Activated naive CD4-positive, alpha-beta T cell treated with anti-CD3 and anti-CD28 coated beads, Interleukin-2, amount 50 U/mL, for 72 hours (primary cell): Measurements from ENCODE around the gene RRAD. TPM values are rescaled to one million over a fixed set of nuclear protein-coding genes. Genes with fewer than 3 reads are reported as not detected.
"Not testable (repeated sequence)": the region's sequence is repeated elsewhere in the genome, so short reads cannot be mapped to it uniquely, and the experiment has no call there.

Source experiments
- ATAC-seq, 2 donors: fragments of 150-1000 bp; cut with Tn5 transposase; 2 replicates each; pipeline ENCODE4 v1.10.0; 2021; ENCODE audit warnings: mild to moderate bottlenecking in 2 of 2, moderate library complexity in 2 of 2
- DNase-seq, 2 donors: peaks; one replicate each; pipeline ENCODE4 v3.0.0; 2021 to 2022; ENCODE audit warnings: low spot score in 2 of 2
- H3K27ac Mint-ChIP-seq, 2 donors: one replicate each; pipeline ENCODE4 v1.8.0; 2022; ENCODE audit warnings: mild to moderate bottlenecking in 2 of 2, mixed read lengths in 2 of 2
- H3K36me3 Mint-ChIP-seq, 2 donors: one replicate each; pipeline ENCODE4 v1.8.0; 2022; ENCODE audit warnings: mixed read lengths in 2 of 2
- H3K9me3 Mint-ChIP-seq, 2 donors: one replicate each; pipeline ENCODE4 v1.8.0; 2022; ENCODE audit warnings: mixed read lengths in 2 of 2
- total RNA-seq, 2 donors: library from RNA; stranded (reverse); gene quantifications; one replicate each; pipeline ENCODE4 v1.2.3, GENCODE V29; 2022

Gene RRAD
- total RNA-seq, 2 donors from 2014 or later, result 0.99 to 3.8 TPM

GRCh38 chr16:66900721-66901441, 24.5 kb downstream of the RRAD start:
- Mint-ChIP-seq H3K27ac (no peak overlapping the region), H3K36me3 (no peaks in the 10 kb centered on the region), H3K9me3 (no peaks in the 10 kb centered on the region)
- ATAC-seq, result no peak
- no peak for DNase-seq

- H3K27ac Mint-ChIP-seq, result no peak overlapping the region
- ATAC-seq, result no peak
- no peak for DNase-seq
- H3K36me3 Mint-ChIP-seq, result no peaks in the 10 kb centered on the region
- no peaks in the 10 kb centered on the region for H3K9me3 Mint-ChIP-seq
Observed at GRCh38 chr16:66899945-66900710, 25.2 kb downstream of the RRAD start.

GRCh38 chr16:66899310-66899944, 25.9 kb downstream of the RRAD start:
- peak overlapping the region; percentile 49 to 78 for H3K27ac Mint-ChIP-seq
- DNase-seq, result no peak
- no peak for ATAC-seq
- H3K9me3 Mint-ChIP-seq, result no peaks in the 10 kb centered on the region
- H3K36me3 Mint-ChIP-seq, result no peaks in the 10 kb centered on the region

- Mint-ChIP-seq H3K27ac (peak overlapping the region in 1 of 2 donors; percentile 49), H3K36me3 (no peaks in the 10 kb centered on the region), H3K9me3 (no peaks in the 10 kb centered on the region)
- ATAC-seq (no peak), DNase-seq (no peak)
Observed at GRCh38 chr16:66898933-66899309, 26.4 kb downstream of the RRAD start.

GRCh38 chr16:66898207-66898606, 27.1 kb downstream of the RRAD start:
- H3K27ac Mint-ChIP-seq, result no peak overlapping the region
- ATAC-seq (no peak), DNase-seq (no peak)
- no peaks in the 10 kb centered on the region for H3K36me3 Mint-ChIP-seq
- H3K9me3 Mint-ChIP-seq, result no peaks in the 10 kb centered on the region

GRCh38 chr16:66896682-66897081, 28.7 kb downstream of the RRAD start:
- ATAC-seq, H3K9me3 Mint-ChIP-seq, DNase-seq, H3K36me3 Mint-ChIP-seq, H3K27ac Mint-ChIP-seq: not testable (repeated sequence)

- Mint-ChIP-seq H3K27ac (peak overlapping the region in 1 of 2 donors; percentile 44), H3K9me3 (no peaks in the 10 kb centered on the region), H3K36me3 (no peaks in the 10 kb centered on the region)
- ATAC-seq, result no peak
- DNase-seq, result no peak
Observed at GRCh38 chr16:66895999-66896398, 29.3 kb downstream of the RRAD start.

GRCh38 chr16:66895689-66895979, 29.7 kb downstream of the RRAD start:
- H3K9me3 Mint-ChIP-seq, result no peaks in the 10 kb centered on the region
- ATAC-seq, result no peak
- peak overlapping the region in 1 of 2 donors; percentile 44 for H3K27ac Mint-ChIP-seq
- no peaks in the 10 kb centered on the region for H3K36me3 Mint-ChIP-seq
- no peak for DNase-seq

- Mint-ChIP-seq H3K27ac (no peak overlapping the region), H3K9me3 (no peaks in the 10 kb centered on the region), H3K36me3 (no peaks in the 10 kb centered on the region)
- peak in 1 of 2 donors; percentile 61 for DNase-seq
- ATAC-seq, result peak; percentile 88
Observed at GRCh38 chr16:66894948-66895688, 30.2 kb downstream of the RRAD start.

GRCh38 chr16:66894055-66894454, 31.3 kb downstream of the RRAD start:
- DNase-seq, result no peak
- H3K27ac Mint-ChIP-seq, result no peak overlapping the region
- no peaks in the 10 kb centered on the region for H3K36me3 Mint-ChIP-seq
- no peaks in the 10 kb centered on the region for H3K9me3 Mint-ChIP-seq
- no peak for ATAC-seq

- Mint-ChIP-seq H3K27ac (no peak overlapping the region), H3K36me3 (peaks cover 0 to 9% of the 10 kb centered on the region in 2 donors), H3K9me3 (no peaks in the 10 kb centered on the region)
Observed at GRCh38 chr16:66891797-66892196, 33.5 kb downstream of the RRAD start.

GRCh38 chr16:66891360-66891759, 34.0 kb downstream of the RRAD start:
- no peak for DNase-seq
- peak overlapping the region; percentile 22 to 41 for H3K27ac Mint-ChIP-seq
- H3K36me3 Mint-ChIP-seq, result peaks cover 0 to 9% of the 10 kb centered on the region in 2 donors
- H3K9me3 Mint-ChIP-seq, result no peaks in the 10 kb centered on the region
- ATAC-seq, result no peak

More at GRCh38 chr16:66891797-66892196, 33.5 kb downstream of the RRAD start:
- ATAC-seq (no peak), DNase-seq (no peak)

- peak overlapping the region in 1 of 2 donors; percentile 41 for H3K27ac Mint-ChIP-seq
- peaks cover 0 to 11% of the 10 kb centered on the region in 2 donors for H3K36me3 Mint-ChIP-seq
- DNase-seq, result no peak
- no peak for ATAC-seq
- H3K9me3 Mint-ChIP-seq, result no peaks in the 10 kb centered on the region
Observed at GRCh38 chr16:66890799-66891198, 34.5 kb downstream of the RRAD start.

GRCh38 chr16:66889622-66890021, 35.7 kb downstream of the RRAD start:
- DNase-seq (no peak), ATAC-seq (no peak)
- Mint-ChIP-seq H3K9me3 (no peaks in the 10 kb centered on the region), H3K27ac (no peak overlapping the region), H3K36me3 (peaks cover 9 to 21% of the 10 kb centered on the region in 2 donors)

GRCh38 chr16:66888647-66889615, 36.4 kb downstream of the RRAD start:
- ATAC-seq, result peak in 1 of 2 donors; percentile 48
- H3K27ac Mint-ChIP-seq, result peak overlapping the region; percentile 47 to 61
- peaks cover 15 to 27% of the 10 kb centered on the region in 2 donors for H3K36me3 Mint-ChIP-seq
- DNase-seq, result no peak
- H3K9me3 Mint-ChIP-seq, result no peaks in the 10 kb centered on the region

GRCh38 chr16:66886914-66887313, 38.4 kb downstream of the RRAD start:
- Mint-ChIP-seq H3K9me3 (no peaks in the 10 kb centered on the region), H3K27ac (no peak overlapping the region), H3K36me3 (peaks cover 15 to 27% of the 10 kb centered on the region in 2 donors)
- ATAC-seq, result no peak
- DNase-seq, result no peak
